ENCODE results near the gene HS6ST1.
"Not testable (repeated sequence)": the region's sequence is repeated elsewhere in the genome, so short reads cannot be mapped to it uniquely, and the experiment has no call there.

DNA sequence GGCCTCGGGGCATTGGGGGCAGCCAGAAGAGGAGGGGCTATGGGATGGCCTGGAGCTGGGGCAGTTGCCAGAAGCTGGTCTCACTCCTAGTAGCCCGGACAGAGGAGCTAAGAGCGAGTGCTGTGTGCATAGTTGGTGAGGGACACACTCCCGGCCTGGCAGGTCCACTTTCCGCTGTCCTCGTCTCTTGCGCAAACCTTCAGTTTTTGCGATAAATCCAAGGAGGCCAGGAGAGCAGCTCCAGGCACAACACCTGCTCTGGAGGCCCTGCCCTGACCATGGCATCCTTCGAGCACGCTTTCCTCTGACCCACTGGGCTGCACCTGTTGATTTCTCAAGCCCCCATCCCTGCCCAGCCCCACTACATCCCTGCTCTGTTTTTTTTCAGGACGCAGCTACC is 51.0 kb downstream of the HS6ST1 start:
- not testable (repeated sequence) for TF ChIP-seq RAD21 (IDR thresholded peaks at IDR 0.05; ENCODE audit: low read length); RFX5 (IDR thresholded peaks at IDR 0.05; ENCODE audit: low read depth, low read length); POLR2A (IDR thresholded peaks at IDR 0.05; ENCODE audit: low read depth, low read length)
- TF ChIP-seq, protein P1, sequence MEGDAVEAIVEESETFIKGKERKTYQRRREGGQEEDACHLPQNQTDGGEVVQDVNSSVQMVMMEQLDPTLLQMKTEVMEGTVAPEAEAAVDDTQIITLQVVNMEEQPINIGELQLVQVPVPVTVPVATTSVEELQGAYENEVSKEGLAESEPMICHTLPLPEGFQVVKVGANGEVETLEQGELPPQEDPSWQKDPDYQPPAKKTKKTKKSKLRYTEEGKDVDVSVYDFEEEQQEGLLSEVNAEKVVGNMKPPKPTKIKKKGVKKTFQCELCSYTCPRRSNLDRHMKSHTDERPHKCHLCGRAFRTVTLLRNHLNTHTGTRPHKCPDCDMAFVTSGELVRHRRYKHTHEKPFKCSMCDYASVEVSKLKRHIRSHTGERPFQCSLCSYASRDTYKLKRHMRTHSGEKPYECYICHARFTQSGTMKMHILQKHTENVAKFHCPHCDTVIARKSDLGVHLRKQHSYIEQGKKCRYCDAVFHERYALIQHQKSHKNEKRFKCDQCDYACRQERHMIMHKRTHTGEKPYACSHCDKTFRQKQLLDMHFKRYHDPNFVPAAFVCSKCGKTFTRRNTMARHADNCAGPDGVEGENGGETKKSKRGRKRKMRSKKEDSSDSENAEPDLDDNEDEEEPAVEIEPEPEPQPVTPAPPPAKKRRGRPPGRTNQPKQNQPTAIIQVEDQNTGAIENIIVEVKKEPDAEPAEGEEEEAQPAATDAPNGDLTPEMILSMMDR (conservative IDR thresholded peaks at IDR 0.05; ENCODE audit: low read depth, low read length) = not testable (repeated sequence)

Data from IMR-90 (cell line).